Epithelial cell of prostate (primary cell): ENCODE results near the gene FAM81A.
"Not testable (repeated sequence)": the region's sequence is repeated elsewhere in the genome, so short reads cannot be mapped to it uniquely, and the experiment has no call there.

ENCODE experiments used
- DNase-seq: peaks from one replicate; pipeline ENCODE4 v3.0.0-alpha.2; 2011; ENCODE audit warnings: low read depth, low spot score
- H3K27ac ChIP-seq: fragments of 450-650 bp; 2 replicates; pipeline ENCODE4 v1.5.1; 2017; ENCODE audit warnings: mild to moderate bottlenecking

FAM81A gene

GRCh38 chr15:59437817-59438624 is at the start of gene FAM81A:
FAM81A (plus strand) TSS chr15:59438186; CDS start chr15:59458627, 20,441 bp downstream.
- DNase-seq, result no peak

DNA sequence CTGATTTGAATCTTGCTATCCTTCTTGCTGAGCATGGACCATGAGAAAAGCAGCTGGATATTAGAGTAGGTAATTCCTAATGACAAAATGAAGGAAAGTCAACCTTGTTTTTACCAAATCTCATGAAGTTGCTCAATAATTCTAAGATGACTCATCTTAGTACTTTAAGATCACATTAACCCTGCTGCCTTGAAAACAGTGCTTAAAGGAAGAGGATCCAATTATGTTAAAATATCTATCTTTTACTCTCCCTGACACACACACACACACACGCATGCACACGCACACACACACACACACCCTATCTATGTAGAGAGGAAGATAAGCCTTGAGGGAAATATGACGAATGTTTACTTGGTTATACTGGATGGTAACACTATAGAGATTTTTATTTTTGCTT is 49.3 kb upstream of the FAM81A start:
- no peak for DNase-seq
- H3K27ac ChIP-seq, result no peak overlapping the region

More at GRCh38 chr15:59437817-59438624, at the start of gene FAM81A:
- no peak within 1 kb of the TSS for H3K27ac ChIP-seq

DNA sequence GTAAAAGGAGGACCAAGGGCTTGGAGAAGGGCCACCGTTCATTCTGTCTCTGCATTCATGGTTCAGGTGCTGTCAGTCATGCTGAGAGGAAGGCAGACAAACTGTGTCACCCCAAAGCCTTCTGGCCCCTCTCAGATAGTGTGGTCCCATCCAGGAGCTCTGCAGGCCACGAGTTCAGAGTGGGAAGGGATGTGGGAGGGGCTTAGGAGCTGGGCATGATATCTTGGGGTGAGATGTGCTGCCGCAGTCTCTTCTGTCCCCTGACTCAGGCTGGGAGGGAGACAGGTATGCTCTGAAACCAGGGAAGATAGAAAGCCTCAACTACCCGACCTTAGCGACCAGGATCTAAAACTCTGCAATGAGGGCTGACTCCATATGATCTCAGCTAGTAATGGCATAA is 45.7 kb upstream of the FAM81A start:
- no peak overlapping the region for H3K27ac ChIP-seq
- DNase-seq, result no peak

GRCh38 chr15:59394166-59394661 is 43.8 kb upstream of the FAM81A start:
- no peak overlapping the region for H3K27ac ChIP-seq
- no peak for DNase-seq

GRCh38 chr15:59396211-59396610 is 41.8 kb upstream of the FAM81A start:
- H3K27ac ChIP-seq, result no peak overlapping the region
- DNase-seq, result no peak

DNA sequence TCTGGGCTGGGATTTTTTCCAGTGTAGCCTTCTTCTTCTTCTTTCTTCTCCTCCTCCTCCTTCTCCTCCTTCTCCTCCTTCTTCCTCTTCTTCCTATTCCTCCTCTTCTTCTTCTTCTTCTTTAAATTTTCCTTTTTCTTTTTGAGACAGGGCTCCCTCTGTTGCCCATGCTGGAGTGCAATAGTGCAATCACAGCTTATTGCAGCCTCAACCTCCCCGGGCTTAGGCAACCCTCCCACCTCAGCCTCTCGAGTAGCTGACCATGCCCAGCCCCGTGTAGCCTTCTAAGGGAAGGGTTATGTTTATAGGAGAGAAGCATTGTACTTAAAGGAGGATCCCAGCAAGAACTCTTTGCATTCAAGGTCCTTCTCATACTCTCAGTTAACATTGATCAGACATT is 41.3 kb upstream of the FAM81A start:
- no peak overlapping the region for H3K27ac ChIP-seq
- DNase-seq, result no peak

DNA sequence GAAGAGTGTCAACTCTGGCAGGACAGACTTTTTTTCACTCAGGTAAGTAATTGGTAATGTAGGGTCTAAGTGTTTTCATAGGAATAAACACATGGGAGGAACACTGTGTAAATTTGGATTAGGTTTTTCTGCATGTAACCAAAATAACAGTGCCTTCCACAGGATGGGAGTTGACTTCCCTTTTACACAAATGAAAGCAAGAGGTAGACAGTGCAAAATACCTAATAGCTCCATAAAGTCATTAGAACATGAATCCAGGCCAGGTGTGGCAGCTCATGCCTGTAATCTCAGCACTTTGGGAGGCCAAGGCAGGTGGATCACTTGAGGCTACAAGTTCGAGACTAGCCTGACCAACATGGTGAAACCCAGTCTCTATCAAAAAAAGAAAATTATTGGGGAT is 39.8 kb upstream of the FAM81A start:
- H3K27ac ChIP-seq, result no peak overlapping the region
- no peak for DNase-seq

DNA sequence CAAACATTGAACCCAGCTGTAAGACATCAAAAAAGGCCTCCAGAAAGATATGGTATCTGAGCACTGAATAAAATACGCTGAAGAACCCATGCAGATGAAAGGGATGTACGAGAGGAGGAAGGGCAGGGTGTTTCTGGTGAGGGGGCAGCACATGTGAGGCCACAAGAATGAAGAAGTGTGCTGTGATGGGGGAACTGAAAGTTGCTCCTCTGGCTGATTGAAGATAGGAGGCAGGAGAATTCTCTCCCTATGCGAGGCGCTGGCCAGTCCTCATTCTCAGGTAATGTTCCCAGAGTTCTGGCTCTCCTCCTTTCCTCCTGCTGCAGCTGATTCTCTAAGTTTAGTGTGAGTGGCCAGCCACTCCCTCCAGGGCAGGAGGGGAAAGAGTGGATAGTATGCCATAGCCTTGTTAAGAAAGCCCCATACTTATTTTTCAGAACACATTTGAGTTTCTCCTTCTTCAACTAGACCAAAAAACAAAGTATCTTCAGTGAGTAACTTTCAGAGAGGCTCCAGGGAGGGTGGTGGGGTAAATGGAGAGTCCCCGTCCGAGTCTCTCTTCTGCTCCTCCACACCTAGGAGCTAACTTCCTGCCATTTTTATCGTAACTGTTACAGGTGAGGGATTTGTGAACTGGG is 38.4 kb upstream of the FAM81A start:
- H3K27ac ChIP-seq, result no peak overlapping the region
- no peak for DNase-seq

DNA sequence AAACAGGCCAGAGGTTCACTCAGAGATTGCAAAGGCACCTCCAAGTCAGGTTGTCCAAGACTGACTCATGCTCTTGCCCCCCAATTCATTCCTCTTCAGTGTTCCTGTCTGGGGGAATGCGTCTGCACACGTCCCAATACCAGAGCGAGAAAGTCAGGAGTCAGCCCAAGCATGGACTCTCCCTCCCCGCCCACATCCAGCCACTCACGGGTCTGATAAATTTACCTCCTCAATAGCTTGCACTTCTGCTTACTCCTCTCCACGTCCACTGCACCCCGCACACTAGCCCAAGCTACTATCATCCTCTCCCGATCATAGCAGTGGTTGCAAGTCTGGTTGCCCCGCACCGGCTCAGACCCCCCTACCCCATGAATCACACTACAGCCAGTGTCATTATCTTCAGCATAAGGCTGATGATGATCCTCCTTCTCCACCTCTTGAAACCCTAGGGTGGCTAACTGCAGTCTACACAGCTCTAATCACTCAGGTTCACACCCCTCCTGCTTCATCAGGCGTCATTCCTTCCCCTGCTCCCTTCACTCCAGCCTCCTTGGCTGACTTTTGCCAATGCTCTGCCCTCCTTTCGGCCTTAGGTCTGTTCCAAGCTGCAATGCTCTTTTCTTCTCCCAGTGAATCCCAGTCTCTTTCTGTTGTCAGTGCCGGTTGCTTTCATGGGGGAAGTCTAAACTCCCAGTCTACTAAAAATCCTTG is 37.7 kb upstream of the FAM81A start:
- DNase-seq, result no peak

GRCh38 chr15:59401051-59401823 is 36.7 kb upstream of the FAM81A start:
- DNase-seq, H3K27ac ChIP-seq: not testable (repeated sequence)

More for the DNA sequence above, 37.7 kb upstream of the FAM81A start:
- no peak overlapping the region for H3K27ac ChIP-seq

- no peak overlapping the region for H3K27ac ChIP-seq
- DNase-seq, result no peak
Measured at GRCh38 chr15:59401824-59402569, 36.0 kb upstream of the FAM81A start.

DNA sequence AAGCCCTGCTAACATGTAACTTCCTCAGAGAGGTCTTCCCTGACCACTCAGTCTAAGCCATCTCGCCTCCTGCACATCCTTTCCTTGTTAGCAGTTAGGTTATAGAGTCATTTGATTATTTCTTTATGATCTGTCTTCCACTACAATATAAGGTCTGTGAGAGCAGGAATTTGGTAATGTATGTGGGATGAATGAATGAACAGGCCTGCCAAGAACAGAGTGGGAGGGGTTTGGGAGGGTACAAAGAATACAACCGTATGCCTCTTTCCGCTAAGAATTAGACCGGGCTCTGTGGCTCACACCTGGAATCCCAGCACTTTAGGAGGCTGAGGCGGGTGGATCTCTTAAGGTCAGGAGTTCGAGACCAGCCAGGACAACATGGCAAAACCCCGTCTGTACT is 32.9 kb upstream of the FAM81A start:
- DNase-seq, result no peak
- H3K27ac ChIP-seq, result no peak overlapping the region

GRCh38 chr15:59406446-59406845 is 31.5 kb upstream of the FAM81A start:
- no peak overlapping the region for H3K27ac ChIP-seq
- no peak for DNase-seq

GRCh38 chr15:59407946-59408345 is 30.0 kb upstream of the FAM81A start:
- no peak overlapping the region for H3K27ac ChIP-seq
- DNase-seq, result no peak

DNA sequence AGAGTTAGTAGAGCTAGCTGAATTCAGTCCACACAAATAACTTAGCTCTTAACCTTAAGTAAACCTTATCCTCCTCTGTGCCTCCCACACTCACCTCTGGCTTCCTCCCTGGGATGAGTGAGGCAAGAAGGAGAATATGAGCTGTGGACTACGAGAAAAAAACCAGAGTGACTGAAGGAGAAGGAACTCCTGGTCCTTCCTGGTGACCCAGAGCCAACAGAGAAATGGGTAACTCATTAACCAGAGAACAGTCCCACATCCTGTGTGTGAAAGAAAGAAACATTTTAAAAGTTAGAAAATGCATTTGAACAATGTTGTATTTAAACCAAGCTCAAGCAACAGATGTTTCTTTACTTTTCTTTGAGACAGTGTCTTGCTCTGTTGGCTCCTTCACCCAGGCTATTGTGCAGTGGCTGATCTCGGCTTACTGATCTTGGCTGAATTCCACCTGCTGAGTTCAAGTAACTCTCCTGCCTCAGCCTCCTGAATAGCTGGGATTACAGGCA is 27.5 kb upstream of the FAM81A start:
- H3K27ac ChIP-seq, result peak overlapping the region; percentile 20
- DNase-seq, result no peak

DNA sequence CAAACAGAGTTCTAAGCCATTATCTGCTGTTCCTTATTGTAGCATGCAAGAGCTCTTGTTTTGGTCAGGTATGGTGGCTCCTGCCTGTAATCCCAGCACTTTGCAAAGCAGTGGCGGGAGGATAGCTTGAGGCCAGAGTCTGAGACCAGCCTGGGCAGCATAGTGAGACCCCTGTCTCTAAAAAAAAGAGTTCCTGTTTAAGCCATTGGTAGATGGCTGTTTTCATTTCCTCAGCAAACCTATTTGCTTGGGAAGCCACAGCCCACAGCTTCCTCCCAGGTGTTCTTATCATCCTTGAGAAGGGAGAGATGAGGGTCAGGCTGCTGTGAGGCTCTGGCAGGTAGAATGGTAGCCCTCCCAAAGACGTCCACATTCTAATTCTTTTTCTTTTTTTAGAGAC is 24.4 kb upstream of the FAM81A start:
- no peak overlapping the region for H3K27ac ChIP-seq
- DNase-seq, result no peak

DNA sequence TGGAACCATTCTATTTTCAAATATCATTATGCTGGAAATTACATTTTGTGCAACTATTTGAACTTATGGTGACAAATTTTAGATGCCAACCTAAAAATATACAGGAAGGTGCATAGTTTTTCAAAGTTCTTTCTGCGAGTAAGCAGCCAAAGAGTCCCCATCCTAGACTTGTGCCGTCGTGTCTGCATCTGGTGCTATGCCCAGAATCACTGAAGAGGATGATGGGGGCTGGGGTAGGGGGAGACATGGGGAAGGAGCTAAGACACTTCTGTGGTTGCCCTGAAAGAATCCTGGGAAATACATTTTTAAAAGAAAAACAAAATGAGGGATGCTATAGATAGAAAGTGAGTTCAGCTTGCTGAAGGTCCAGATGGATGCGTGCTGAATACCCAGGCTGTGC is 21.2 kb upstream of the FAM81A start:
- no peak for DNase-seq
- no peak overlapping the region for H3K27ac ChIP-seq

DNA sequence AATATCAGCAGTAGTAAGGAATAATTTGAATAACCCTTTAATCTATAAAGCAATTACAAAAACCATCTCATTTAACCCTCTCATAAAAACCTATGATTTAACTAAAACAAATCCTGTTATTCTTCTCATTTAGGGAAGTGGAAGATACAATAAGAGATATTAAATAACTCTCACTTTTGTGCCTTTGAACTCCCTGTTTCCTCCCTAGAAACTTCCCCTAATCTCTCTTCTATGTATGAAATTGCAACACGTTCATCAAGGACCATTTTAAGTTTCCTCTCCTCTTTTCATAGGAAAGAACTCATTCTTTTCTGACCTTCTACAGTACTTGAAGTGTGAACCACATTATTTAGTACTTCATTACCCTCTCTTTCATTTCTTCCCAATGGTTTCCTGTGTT is 18.8 kb upstream of the FAM81A start:
- no peak for DNase-seq
- no peak overlapping the region for H3K27ac ChIP-seq

- no peak overlapping the region for H3K27ac ChIP-seq
- no peak for DNase-seq
Measured at GRCh38 chr15:59420108-59420507, 17.9 kb upstream of the FAM81A start.
